Measurements from ENCODE around the gene CDON.
"Not testable (repeated sequence)": the region's sequence is repeated elsewhere in the genome, so short reads cannot be mapped to it uniquely, and the experiment has no call there.

The CDON gene

GRCh38 chr11:126046570-126047195 is 16.0 kb downstream of the CDON start:
- no peak for DNase-seq

DNA sequence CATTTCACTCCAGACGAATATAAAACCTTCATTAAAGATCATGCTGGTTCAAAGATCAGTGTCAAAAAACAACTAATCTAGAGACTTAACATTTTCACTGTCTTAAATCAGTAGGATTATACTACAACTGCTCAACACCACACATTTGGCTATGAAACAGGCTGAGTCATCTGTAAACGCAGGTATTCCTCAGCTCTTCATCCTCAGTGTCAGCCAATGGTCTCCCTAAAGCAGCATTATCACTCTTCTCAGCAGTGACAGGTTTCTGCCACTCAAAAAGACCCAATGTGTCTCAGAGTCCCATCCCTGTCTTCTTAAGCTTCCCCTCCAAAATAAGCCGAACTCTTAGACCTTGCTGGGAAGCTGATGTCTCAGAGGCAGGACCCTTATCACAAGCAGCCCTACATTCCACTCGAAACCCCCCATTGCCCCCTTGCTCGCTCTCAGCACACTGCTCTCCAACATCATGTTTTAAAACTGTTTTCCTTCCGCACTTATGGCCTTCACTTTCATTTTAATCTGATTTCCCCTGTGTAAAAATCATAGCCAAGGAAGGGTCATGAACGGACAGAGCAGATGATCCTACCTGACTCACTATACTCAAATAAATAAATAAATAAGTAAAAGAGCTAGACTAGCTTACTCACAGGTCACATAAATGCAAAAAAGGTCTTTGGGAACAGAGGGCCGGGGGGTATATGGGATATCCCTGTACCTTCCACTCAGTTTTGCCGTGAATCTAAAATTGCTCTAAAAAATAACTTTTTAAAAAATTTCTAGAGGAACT is 23.0 kb downstream of the CDON start:
- no peak for DNase-seq

DNA sequence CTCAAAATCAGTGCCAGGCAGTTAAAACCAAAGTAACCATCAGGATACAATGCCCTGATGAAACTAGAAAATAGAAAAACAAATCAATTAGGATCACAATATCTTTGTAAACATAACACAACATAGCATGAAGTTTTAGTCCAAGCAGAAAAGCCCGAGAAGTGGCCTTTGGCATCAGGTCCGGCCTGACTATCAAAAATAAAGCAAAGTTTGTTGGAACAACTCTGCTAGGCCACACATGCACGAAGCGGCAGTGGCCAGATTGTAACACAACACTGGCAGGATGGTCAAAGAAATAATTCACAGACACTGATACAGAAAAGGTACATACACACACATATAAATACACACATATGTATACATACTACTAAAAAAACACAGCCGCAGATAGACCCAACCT is 26.9 kb downstream of the CDON start:
- no peak for DNase-seq

- DNase-seq, result no peak
Observed at GRCh38 chr11:126034933-126035425, 27.7 kb downstream of the CDON start.

DNA sequence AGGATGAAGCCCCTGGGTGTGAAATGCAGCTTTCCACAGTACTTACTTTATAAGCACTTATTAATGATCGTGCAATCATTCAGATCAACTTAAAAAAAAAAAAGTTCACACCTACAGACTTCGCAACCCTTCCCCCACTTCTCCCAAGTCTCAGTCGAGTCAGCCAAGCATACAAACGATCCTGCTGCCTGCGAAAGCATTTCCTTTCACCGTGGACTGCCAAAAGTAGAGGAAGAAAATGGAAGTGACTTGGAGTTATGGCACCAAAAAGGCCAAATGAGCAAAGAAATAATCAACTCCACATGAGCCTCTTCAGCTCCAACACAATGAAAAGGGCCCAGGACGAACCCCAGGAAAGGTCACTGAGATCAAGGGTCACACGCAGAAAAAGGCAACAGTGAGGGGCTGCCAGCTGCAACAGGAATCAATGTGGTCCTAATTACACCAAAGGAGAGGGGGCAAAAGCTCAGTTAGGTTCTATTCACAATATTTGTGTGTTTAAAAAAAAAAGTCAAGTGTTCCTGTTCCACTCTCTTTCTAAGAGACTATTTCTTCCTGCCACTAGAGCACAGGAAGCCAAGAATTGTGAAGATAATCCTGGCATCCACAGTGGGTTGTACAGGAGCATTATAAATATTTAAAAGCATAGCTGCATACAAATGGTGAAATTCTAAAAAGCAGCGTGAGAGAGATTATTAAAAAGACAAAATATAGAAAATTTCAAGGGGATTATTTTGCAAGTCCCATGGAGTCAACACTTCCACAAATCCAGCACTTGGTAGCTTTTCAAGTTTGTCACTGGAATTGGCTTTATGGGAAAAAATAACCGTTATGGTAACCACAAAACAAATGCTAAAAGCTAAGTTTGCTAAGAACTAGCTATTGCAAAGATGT is 28.4 kb downstream of the CDON start:
- DNase-seq, result no peak

- no peak for DNase-seq
Observed at GRCh38 chr11:126032375-126032774, 30.3 kb downstream of the CDON start.

- DNase-seq, result no peak
Observed at GRCh38 chr11:126029805-126030204, 32.9 kb downstream of the CDON start.

- DNase-seq, result no peak
Observed at GRCh38 chr11:126029237-126029636, 33.4 kb downstream of the CDON start.

DNA sequence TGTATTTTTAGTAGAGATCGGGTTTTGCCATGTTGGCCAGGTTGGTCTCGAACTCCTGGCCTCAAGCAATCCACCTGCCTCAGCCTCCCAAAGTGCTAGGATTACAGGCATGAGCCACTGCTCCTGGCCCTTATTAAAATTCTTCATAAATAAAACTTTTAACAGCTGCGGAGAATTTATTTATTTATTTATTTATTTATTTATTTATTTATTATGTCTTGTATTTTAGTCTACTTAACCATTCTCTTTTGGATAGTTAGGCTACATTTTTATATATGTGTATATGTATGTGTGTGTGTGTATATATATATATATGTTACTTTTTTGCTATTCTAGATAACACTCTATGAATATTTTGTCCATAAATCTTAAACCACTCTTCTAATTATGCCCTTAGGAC is 34.1 kb downstream of the CDON start:
- not testable (repeated sequence) for DNase-seq

DNA sequence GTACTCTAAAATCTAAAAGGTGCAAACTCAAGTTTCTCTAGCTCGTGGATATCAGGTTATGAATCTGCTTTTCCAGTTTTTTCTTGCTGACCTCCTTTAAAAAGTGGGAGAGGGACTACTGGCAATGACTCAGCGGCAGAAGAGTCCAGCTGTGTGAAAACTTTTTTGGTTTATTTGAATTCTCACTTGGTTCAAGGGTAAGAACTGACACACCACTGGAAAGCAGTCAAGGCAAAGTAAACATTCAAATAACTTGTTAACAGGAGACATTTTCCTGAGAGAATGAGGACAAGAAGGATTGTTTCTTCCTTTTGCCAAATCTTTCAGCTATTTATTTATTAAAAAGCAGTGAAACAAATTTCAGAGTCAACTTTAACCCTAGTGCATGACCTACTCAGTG is 36.1 kb downstream of the CDON start:
- DNase-seq, result no peak

DNA sequence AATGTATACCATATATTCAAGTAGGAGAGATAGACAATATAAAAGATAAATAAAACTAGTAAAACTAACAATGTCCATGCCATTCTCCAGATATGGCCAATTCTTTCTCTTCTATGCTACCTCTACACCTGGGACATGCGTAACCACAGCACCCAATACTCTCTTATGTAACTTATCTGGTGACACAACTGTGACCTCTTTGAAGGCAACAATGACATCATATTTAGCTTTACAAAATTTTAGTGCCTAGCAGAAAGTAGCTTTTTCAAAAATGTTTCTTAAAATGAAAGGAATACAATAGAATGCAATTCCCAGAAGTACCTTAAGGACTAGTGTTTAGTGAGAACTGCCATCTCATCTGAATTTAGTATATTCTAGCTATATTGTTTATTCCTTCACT is 36.8 kb downstream of the CDON start:
- DNase-seq, result no peak

DNA sequence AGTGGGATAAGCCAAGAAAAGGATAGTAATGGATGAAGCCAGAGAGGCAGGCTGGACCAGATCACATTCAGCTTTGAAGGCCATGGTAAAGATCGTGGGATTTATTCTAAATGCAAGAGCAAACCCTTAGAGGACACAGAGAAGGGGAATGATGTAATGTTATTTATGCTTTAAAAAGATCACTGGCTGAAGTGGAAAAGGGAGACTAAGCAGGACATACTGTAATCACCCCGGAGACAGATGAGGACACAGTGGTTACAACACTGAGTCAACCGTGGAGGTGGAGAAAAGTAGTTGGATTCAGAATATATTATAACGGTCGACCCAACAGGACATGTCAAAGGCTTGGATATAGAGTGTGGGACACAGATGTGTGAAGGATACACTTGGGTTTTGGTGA is 38.5 kb downstream of the CDON start:
- no peak for DNase-seq

DNA sequence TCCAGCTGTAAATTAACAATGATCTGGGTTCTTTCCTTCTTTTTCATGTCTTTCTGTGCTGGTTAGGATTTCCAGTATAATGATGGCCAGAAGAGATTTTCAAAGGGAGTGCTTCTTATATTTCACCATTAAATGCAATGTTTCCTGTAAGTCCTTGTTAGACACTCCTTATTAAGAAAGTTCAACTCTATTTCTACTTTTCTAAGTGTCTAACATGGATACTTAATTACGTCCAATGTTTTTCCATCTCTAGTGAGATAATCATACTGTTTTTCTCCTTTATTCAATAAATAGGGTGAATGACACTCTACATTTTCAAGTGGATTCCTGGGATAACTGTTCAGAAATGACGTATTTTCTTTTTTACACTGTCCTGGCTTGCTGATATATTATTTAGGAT is 49.8 kb downstream of the CDON start:
- DNase-seq, result no peak

- DNase-seq, result no peak
Observed at GRCh38 chr11:126011754-126012153, 50.9 kb downstream of the CDON start.

- DNase-seq, result no peak
Observed at GRCh38 chr11:126011265-126011664, 51.4 kb downstream of the CDON start.

GRCh38 chr11:126008956-126009355 is 53.7 kb downstream of the CDON start:
- DNase-seq, result no peak

- no peak for DNase-seq
Observed at GRCh38 chr11:126007238-126007637, 55.4 kb downstream of the CDON start.

- no peak for DNase-seq
Observed at GRCh38 chr11:126006068-126006467, 56.6 kb downstream of the CDON start.

DNA sequence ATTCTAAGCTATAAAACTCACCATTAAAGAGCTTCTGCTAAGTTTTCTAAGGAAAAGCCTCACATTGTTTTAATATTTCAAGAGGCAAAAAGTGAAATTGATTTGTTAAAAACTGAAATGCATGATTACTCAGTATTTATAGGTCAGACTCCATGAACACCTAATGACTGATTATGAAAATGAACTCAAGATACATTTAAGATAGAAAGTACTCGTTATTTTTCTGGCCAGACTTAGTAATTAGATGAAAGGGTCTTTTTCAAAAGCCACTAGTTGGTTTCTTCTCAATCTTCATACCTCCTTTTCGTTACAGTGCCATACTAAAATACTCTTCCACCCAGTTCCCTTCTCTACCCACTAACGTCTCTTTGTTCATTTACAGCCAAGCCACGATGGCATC is 60.5 kb downstream of the CDON start:
- no peak for DNase-seq

GRCh38 chr11:125999234-125999880 is 63.3 kb downstream of the CDON start:
- no peak for DNase-seq

DNA sequence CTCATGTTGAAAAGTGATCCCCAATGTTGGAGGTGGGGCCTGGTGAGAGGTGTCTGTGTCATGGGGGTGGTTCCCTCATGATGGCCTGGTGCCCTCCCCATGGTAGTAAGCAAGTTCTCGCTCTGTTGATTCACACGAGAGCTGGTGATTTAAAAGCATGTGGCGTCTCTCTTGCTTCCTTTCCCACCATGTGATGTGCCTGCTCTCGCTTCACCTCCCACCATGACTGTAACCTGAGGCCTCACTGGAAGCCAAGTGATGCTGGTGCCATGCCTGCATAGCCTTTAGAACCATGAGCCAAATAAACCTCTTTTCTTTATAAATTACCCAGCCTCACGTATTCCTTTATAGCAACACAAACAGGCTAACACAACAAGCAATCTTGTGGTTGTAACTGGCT is 64.4 kb downstream of the CDON start:
- no peak for DNase-seq

DNA sequence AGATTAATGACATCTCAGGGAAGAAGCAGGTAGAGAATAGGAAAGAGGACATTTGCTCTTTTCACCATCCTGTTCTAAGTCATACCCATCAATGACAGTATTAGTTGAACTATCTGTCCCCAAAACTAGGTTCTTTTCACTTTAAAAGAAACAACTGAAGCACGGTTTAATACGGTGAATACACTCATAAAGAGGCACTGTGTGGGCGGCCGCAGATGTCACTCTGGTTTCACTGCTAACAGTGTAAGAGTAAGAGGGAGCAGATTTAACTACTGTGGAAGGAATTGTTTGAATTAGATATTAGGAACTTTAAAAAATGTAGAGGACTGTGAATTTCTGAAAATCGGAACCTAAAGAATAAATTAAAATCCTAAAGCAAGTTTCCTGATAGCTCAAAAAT is 67.4 kb downstream of the CDON start:
- DNase-seq, result peak in 21 of 56 donors; percentile 3 to 53 (median 12)
